ENCODE measurements around the gene TOPAZ1. TPM values are rescaled to one million over a fixed set of nuclear protein-coding genes. Genes with fewer than 3 reads are reported as not detected.

The TOPAZ1 gene
- total and polyA plus RNA-seq, 9 of the 15 experiments (the other 6 are each of a cell fraction or from before 2014, with no cell fraction given): 0.01 TPM; not detected in 8

GRCh38 chr3:44237161-44237560 is 4.5 kb upstream of the TOPAZ1 start (continued):
- peak; percentile 88 for TF ChIP-seq ZNF592 (IDR thresholded peaks at IDR 0.05)
- TF ChIP-seq MTA2 (IDR thresholded peaks at IDR 0.05; ENCODE audit: low read depth): peak; percentile 53; the same call in 1 of the 2 replicates
- peak; percentile 73; the same call in 1 of the 2 replicates for TF ChIP-seq FOXA1 (IDR thresholded peaks at IDR 0.05; ENCODE audit: borderline replicate concordance)
- peak; percentile 32; the same call in 1 of the 2 replicates for TF ChIP-seq ZNF239 (CRISPR knock-in tag; IDR thresholded peaks at IDR 0.05)
- 0 out of 2 replicates have a peak, but pooled peaks have one; percentile 61 for TF ChIP-seq ZKSCAN8 (CRISPR knock-in tag; IDR thresholded peaks at IDR 0.05)
- TF ChIP-seq MTA3 (IDR thresholded peaks at IDR 0.05; ENCODE audit: borderline replicate concordance): peak; percentile 45
- 0 out of 2 replicates have a peak, but pooled peaks have one; percentile 38 for TF ChIP-seq SMARCA4 (IDR thresholded peaks at IDR 0.05)
- no peak for TF ChIP-seq ZNF121 (CRISPR knock-in tag; conservative IDR thresholded peaks at IDR 0.05)
- TF ChIP-seq ZNF740 (CRISPR knock-in tag; IDR thresholded peaks at IDR 0.05): no peak
- TF ChIP-seq ZNF740 (tag; IDR thresholded peaks at IDR 0.05): 0 out of 4 replicates have a peak, but pooled peaks of 1 of the 2 experiments have one; percentile 42
- no peak for TF ChIP-seq CEBPB (tag; IDR thresholded peaks at IDR 0.05)
- TF ChIP-seq EP300 (IDR thresholded peaks at IDR 0.05; ENCODE audit: low read length): peak; percentile 64; the same call in 1 of the 2 replicates
- TF ChIP-seq L3MBTL2 (IDR thresholded peaks at IDR 0.05): peak; percentile 29; the same call in 1 of the 2 replicates
- TF ChIP-seq BCOR (IDR thresholded peaks at IDR 0.05): no peak
- TF ChIP-seq ZNF766 (CRISPR knock-in tag; conservative IDR thresholded peaks at IDR 0.05): peak; percentile 25; the same call in 1 of the 2 replicates
- TF ChIP-seq NKRF (IDR thresholded peaks at IDR 0.05; ENCODE audit: borderline replicate concordance): no peak

Measured in K562 (cell line).